ENCODE results near the gene ZNF710. TPM values are rescaled to one million over a fixed set of nuclear protein-coding genes. Genes with fewer than 3 reads are reported as not detected.

Gene ZNF710
- total and polyA plus RNA-seq, 2 experiments from 2014 or later: 15.9 to 18.2 TPM

DNA sequence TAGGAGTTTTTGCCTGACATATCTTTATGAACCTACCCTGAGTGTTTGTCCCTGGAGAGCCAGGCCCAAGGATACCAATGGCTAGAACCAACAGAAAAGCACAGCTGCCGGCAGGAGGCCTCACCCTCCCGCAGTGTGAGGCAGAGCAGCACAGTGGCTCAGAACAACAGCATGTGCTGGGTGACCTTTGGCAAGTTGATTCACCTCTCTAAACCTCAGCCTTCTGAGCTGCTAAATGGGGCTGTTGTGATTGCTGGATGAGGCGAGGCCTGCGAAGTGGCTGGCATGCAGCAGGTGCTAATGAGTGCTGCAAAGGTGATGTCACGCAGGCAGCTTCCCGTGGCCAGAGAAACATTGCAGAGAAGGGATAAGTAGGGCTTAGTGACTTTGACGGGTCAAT lies 77.8 kb downstream of the ZNF710 start:
- Mint-ChIP-seq H3K27ac (no peak overlapping the region), H3K9me3 (no peaks in the 10 kb centered on the region), H3K36me3 (ENCODE audit: low read depth) (peaks cover 30% of the 10 kb centered on the region), H3K4me1 (peaks cover 15% of the 10 kb centered on the region; the same call in 2 of the 3 replicates), H3K4me3 (no peak overlapping the region), H3K27me3 (ENCODE audit: insufficient read depth, low read depth, poor library complexity) (peaks cover 4% of the 10 kb centered on the region)
- TF ChIP-seq EZH2 (IDR thresholded peaks at IDR 0.05; ENCODE audit: low read depth, unreplicated experiment) (no peak), STAT1 (IDR thresholded peaks at IDR 0.05; ENCODE audit: unreplicated experiment) (no peak), CREB1 (CRISPR knock-in tag; IDR thresholded peaks at IDR 0.05; ENCODE audit: low read depth) (no peak), ZNF114 (CRISPR knock-in tag; IDR thresholded peaks at IDR 0.05) (no peak), POLR2AphosphoS5 (IDR thresholded peaks at IDR 0.05; ENCODE audit: low read depth) (no peak), ZNF331 (CRISPR knock-in tag; IDR thresholded peaks at IDR 0.05; ENCODE audit: low read depth) (no peak), NANOG (IDR thresholded peaks at IDR 0.05; ENCODE audit: borderline replicate concordance) (no peak), JUNB (IDR thresholded peaks at IDR 0.05; ENCODE audit: unreplicated experiment) (no peak), EZH2phosphoT487 (IDR thresholded peaks at IDR 0.05; ENCODE audit: unreplicated experiment) (no peak)
- TF ChIP-seq, protein P1, sequence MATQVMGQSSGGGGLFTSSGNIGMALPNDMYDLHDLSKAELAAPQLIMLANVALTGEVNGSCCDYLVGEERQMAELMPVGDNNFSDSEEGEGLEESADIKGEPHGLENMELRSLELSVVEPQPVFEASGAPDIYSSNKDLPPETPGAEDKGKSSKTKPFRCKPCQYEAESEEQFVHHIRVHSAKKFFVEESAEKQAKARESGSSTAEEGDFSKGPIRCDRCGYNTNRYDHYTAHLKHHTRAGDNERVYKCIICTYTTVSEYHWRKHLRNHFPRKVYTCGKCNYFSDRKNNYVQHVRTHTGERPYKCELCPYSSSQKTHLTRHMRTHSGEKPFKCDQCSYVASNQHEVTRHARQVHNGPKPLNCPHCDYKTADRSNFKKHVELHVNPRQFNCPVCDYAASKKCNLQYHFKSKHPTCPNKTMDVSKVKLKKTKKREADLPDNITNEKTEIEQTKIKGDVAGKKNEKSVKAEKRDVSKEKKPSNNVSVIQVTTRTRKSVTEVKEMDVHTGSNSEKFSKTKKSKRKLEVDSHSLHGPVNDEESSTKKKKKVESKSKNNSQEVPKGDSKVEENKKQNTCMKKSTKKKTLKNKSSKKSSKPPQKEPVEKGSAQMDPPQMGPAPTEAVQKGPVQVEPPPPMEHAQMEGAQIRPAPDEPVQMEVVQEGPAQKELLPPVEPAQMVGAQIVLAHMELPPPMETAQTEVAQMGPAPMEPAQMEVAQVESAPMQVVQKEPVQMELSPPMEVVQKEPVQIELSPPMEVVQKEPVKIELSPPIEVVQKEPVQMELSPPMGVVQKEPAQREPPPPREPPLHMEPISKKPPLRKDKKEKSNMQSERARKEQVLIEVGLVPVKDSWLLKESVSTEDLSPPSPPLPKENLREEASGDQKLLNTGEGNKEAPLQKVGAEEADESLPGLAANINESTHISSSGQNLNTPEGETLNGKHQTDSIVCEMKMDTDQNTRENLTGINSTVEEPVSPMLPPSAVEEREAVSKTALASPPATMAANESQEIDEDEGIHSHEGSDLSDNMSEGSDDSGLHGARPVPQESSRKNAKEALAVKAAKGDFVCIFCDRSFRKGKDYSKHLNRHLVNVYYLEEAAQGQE (IDR thresholded peaks at IDR 0.05; ENCODE audit: unreplicated experiment): no peak
- TF ChIP-seq, protein P2, sequence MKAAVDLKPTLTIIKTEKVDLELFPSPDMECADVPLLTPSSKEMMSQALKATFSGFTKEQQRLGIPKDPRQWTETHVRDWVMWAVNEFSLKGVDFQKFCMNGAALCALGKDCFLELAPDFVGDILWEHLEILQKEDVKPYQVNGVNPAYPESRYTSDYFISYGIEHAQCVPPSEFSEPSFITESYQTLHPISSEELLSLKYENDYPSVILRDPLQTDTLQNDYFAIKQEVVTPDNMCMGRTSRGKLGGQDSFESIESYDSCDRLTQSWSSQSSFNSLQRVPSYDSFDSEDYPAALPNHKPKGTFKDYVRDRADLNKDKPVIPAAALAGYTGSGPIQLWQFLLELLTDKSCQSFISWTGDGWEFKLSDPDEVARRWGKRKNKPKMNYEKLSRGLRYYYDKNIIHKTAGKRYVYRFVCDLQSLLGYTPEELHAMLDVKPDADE (IDR thresholded peaks at IDR 0.05): no peak
- TF ChIP-seq, protein P3, sequence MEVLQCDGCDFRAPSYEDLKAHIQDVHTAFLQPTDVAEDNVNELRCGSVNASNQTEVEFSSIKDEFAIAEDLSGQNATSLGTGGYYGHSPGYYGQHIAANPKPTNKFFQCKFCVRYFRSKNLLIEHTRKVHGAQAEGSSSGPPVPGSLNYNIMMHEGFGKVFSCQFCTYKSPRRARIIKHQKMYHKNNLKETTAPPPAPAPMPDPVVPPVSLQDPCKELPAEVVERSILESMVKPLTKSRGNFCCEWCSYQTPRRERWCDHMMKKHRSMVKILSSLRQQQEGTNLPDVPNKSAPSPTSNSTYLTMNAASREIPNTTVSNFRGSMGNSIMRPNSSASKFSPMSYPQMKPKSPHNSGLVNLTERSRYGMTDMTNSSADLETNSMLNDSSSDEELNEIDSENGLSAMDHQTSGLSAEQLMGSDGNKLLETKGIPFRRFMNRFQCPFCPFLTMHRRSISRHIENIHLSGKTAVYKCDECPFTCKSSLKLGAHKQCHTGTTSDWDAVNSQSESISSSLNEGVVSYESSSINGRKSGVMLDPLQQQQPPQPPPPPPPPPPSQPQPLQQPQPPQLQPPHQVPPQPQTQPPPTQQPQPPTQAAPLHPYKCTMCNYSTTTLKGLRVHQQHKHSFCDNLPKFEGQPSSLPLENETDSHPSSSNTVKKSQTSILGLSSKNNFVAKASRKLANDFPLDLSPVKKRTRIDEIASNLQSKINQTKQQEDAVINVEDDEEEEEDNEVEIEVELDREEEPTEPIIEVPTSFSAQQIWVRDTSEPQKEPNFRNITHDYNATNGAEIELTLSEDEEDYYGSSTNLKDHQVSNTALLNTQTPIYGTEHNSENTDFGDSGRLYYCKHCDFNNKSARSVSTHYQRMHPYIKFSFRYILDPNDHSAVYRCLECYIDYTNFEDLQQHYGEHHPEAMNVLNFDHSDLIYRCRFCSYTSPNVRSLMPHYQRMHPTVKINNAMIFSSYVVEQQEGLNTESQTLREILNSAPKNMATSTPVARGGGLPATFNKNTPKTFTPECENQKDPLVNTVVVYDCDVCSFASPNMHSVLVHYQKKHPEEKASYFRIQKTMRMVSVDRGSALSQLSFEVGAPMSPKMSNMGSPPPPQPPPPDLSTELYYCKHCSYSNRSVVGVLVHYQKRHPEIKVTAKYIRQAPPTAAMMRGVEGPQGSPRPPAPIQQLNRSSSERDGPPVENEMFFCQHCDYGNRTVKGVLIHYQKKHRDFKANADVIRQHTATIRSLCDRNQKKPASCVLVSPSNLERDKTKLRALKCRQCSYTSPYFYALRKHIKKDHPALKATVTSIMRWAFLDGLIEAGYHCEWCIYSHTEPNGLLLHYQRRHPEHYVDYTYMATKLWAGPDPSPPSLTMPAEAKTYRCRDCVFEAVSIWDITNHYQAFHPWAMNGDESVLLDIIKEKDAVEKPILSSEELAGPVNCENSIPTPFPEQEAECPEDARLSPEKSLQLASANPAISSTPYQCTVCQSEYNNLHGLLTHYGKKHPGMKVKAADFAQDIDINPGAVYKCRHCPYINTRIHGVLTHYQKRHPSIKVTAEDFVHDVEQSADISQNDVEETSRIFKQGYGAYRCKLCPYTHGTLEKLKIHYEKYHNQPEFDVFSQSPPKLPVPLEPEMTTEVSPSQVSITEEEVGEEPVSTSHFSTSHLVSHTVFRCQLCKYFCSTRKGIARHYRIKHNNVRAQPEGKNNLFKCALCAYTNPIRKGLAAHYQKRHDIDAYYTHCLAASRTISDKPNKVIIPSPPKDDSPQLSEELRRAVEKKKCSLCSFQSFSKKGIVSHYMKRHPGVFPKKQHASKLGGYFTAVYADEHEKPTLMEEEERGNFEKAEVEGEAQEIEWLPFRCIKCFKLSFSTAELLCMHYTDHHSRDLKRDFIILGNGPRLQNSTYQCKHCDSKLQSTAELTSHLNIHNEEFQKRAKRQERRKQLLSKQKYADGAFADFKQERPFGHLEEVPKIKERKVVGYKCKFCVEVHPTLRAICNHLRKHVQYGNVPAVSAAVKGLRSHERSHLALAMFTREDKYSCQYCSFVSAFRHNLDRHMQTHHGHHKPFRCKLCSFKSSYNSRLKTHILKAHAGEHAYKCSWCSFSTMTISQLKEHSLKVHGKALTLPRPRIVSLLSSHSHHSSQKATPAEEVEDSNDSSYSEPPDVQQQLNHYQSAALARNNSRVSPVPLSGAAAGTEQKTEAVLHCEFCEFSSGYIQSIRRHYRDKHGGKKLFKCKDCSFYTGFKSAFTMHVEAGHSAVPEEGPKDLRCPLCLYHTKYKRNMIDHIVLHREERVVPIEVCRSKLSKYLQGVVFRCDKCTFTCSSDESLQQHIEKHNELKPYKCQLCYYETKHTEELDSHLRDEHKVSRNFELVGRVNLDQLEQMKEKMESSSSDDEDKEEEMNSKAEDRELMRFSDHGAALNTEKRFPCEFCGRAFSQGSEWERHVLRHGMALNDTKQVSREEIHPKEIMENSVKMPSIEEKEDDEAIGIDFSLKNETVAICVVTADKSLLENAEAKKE (CRISPR knock-in tag; IDR thresholded peaks at IDR 0.05): no peak
- TF ChIP-seq, protein P4, sequence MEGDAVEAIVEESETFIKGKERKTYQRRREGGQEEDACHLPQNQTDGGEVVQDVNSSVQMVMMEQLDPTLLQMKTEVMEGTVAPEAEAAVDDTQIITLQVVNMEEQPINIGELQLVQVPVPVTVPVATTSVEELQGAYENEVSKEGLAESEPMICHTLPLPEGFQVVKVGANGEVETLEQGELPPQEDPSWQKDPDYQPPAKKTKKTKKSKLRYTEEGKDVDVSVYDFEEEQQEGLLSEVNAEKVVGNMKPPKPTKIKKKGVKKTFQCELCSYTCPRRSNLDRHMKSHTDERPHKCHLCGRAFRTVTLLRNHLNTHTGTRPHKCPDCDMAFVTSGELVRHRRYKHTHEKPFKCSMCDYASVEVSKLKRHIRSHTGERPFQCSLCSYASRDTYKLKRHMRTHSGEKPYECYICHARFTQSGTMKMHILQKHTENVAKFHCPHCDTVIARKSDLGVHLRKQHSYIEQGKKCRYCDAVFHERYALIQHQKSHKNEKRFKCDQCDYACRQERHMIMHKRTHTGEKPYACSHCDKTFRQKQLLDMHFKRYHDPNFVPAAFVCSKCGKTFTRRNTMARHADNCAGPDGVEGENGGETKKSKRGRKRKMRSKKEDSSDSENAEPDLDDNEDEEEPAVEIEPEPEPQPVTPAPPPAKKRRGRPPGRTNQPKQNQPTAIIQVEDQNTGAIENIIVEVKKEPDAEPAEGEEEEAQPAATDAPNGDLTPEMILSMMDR (conservative IDR thresholded peaks at IDR 0.05; ENCODE audit: low read depth in 2 of 2): no peak
- H4K20me1 ChIP-seq (replicated peaks; ENCODE audit: insufficient read depth): peaks cover 9% of the 10 kb centered on the region; the same call in 1 of the 2 replicates
- H3F3A ChIP-seq (replicated peaks; ENCODE audit: low read depth): 0 out of 2 replicates have a peak, but pooled peaks cover 2% of the 10 kb centered on the region
- no peak overlapping the region for H3K4me3 ChIP-seq
- H3K9me2 ChIP-seq (ENCODE audit: insufficient read depth): no peaks in the 10 kb centered on the region
- H3K79me2 ChIP-seq (replicated peaks; ENCODE audit: insufficient read depth): no peaks in the 10 kb centered on the region
- no peak for DNase-seq (ENCODE audit: low spot score)
- no peak overlapping the region for H2AFZ ChIP-seq
- no peak for ATAC-seq
- 0 out of 2 replicates have a peak, but pooled peaks cover 4% of the 10 kb centered on the region for H3K4me1 ChIP-seq (ENCODE audit: insufficient read depth)
- no peak overlapping the region for H3K27ac ChIP-seq (ENCODE audit: low read depth)
- no peaks in the 10 kb centered on the region for H3K36me3 ChIP-seq (ENCODE audit: insufficient read depth)
- H3K4me2 ChIP-seq: no peak overlapping the region
- H3K27me3 ChIP-seq (ENCODE audit: insufficient read depth): no peaks in the 10 kb centered on the region
